ENCODE data around the gene PRRC1.

PRRC1 gene

GRCh38 chr5:127596501-127596900 is 79.1 kb downstream of the PRRC1 start:
- no peak for DNase-seq
- in situ Hi-C loops (cut with HindIII; ENCODE audit: low pct_ligation_motif_present, low pct_unique_long_range_greater_than_20kb, low sequenced_read_pairs) = no loop called here

- in situ Hi-C loops (cut with HindIII; ENCODE audit: low pct_ligation_motif_present, low pct_unique_long_range_greater_than_20kb, low sequenced_read_pairs) = no loop called here
Observed at GRCh38 chr5:127599320-127599719, 81.9 kb downstream of the PRRC1 start.

GRCh38 chr5:127599847-127600246 is 82.4 kb downstream of the PRRC1 start:
- in situ Hi-C loops (cut with HindIII; ENCODE audit: low pct_ligation_motif_present, low pct_unique_long_range_greater_than_20kb, low sequenced_read_pairs) = no loop called here
- DNase-seq = no peak

More at GRCh38 chr5:127599320-127599719, 81.9 kb downstream of the PRRC1 start:
- no peak for DNase-seq

GRCh38 chr5:127601111-127601510 is 83.7 kb downstream of the PRRC1 start:
- DNase-seq = no peak
- in situ Hi-C loops (cut with HindIII; ENCODE audit: low pct_ligation_motif_present, low pct_unique_long_range_greater_than_20kb, low sequenced_read_pairs) = no loop called here

- in situ Hi-C loops (cut with HindIII; ENCODE audit: low pct_ligation_motif_present, low pct_unique_long_range_greater_than_20kb, low sequenced_read_pairs) = no loop called here
Observed at GRCh38 chr5:127601601-127602000, 84.2 kb downstream of the PRRC1 start.

GRCh38 chr5:127602481-127602880 is 85.0 kb downstream of the PRRC1 start:
- no peak for DNase-seq
- in situ Hi-C loops (cut with HindIII; ENCODE audit: low pct_ligation_motif_present, low pct_unique_long_range_greater_than_20kb, low sequenced_read_pairs) = no loop called here

More at GRCh38 chr5:127601601-127602000, 84.2 kb downstream of the PRRC1 start:
- no peak for DNase-seq

GRCh38 chr5:127602896-127603844 is 85.7 kb downstream of the PRRC1 start:
- DNase-seq = no peak
- in situ Hi-C loops (cut with HindIII; ENCODE audit: low pct_ligation_motif_present, low pct_unique_long_range_greater_than_20kb, low sequenced_read_pairs) = no loop called here
